Mammary epithelial cell (primary cell): ENCODE measurements around the gene C17orf114.

Experiments
- EZH2 ChIP-seq: IDR thresholded peaks from 2 replicates; pipeline ENCODE4 v1.6.1; 2012; ENCODE audit warnings: low read length, inconsistent platforms, borderline replicate concordance
- TF ChIP-seq, protein P1 (sequence below), 2 donors: IDR thresholded peaks in 1 of 2; conservative IDR thresholded peaks in 1 of 2; 2 replicates each; pipeline ENCODE4 v1.5.1; 2011 to 2012; ENCODE audit warnings: inconsistent platforms in 2 of 2, low read length in 2 of 2, mild to moderate bottlenecking in 2 of 2, control low read depth in 1 of 2, low read depth in 1 of 2; ENCODE audit not compliant: insufficient read depth in 1 of 2; ENCODE audit errors: extremely low read depth in 1 of 2

- TF ChIP-seq, protein P1, sequence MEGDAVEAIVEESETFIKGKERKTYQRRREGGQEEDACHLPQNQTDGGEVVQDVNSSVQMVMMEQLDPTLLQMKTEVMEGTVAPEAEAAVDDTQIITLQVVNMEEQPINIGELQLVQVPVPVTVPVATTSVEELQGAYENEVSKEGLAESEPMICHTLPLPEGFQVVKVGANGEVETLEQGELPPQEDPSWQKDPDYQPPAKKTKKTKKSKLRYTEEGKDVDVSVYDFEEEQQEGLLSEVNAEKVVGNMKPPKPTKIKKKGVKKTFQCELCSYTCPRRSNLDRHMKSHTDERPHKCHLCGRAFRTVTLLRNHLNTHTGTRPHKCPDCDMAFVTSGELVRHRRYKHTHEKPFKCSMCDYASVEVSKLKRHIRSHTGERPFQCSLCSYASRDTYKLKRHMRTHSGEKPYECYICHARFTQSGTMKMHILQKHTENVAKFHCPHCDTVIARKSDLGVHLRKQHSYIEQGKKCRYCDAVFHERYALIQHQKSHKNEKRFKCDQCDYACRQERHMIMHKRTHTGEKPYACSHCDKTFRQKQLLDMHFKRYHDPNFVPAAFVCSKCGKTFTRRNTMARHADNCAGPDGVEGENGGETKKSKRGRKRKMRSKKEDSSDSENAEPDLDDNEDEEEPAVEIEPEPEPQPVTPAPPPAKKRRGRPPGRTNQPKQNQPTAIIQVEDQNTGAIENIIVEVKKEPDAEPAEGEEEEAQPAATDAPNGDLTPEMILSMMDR (conservative IDR thresholded peaks at IDR 0.05 in 1 of 2, IDR thresholded peaks at IDR 0.05 in 1 of 2; ENCODE audit: extremely low read depth in 1 of 2, insufficient read depth in 1 of 2, low read depth in 1 of 2, low read length in 2 of 2): no peak
- TF ChIP-seq EZH2: no peak
Observed at GRCh38 chr17:4816826-4817225, 14.7 kb upstream of the C17orf114 start.
